ENCODE measurements around the gene HTR6.
"Not testable (repeated sequence)": the region's sequence is repeated elsewhere in the genome, so short reads cannot be mapped to it uniquely, and the experiment has no call there.

HTR6 gene

GRCh38 chr1:19664453-19665185, at the start of gene HTR6:
TSS of gene HTR6 (plus strand) at chr1:19664875. CDS start at chr1:19665754, 879 bp downstream.
- no peak for DNase-seq

GRCh38 chr1:19615438-19615837, 49.2 kb upstream of the HTR6 start:
- DNase-seq, result no peak

- DNase-seq, result no peak
These were observed 48.2 kb upstream of the HTR6 start for GRCh38 chr1:19616489-19616888.

GRCh38 chr1:19617376-19617775, 47.3 kb upstream of the HTR6 start:
- no peak for DNase-seq

- no peak for DNase-seq
These were observed 46.2 kb upstream of the HTR6 start for GRCh38 chr1:19618428-19618827.

- DNase-seq, result no peak
These were observed 44.8 kb upstream of the HTR6 start for GRCh38 chr1:19619697-19620384.

GRCh38 chr1:19620786-19621185, 43.9 kb upstream of the HTR6 start:
- no peak for DNase-seq

- no peak for DNase-seq
These were observed 43.3 kb upstream of the HTR6 start for GRCh38 chr1:19621274-19621950.

- no peak for DNase-seq
These were observed 42.5 kb upstream of the HTR6 start for GRCh38 chr1:19622204-19622603.

- no peak for DNase-seq
These were observed 41.2 kb upstream of the HTR6 start for GRCh38 chr1:19623523-19623922.

- no peak for DNase-seq
These were observed 39.3 kb upstream of the HTR6 start for GRCh38 chr1:19625291-19625937.

GRCh38 chr1:19628879-19629278, 35.8 kb upstream of the HTR6 start:
- DNase-seq, result no peak

- no peak for DNase-seq
These were observed 35.3 kb upstream of the HTR6 start for GRCh38 chr1:19629357-19629756.

- not testable (repeated sequence) for DNase-seq
These were observed 34.5 kb upstream of the HTR6 start for GRCh38 chr1:19630192-19630591.

- no peak for DNase-seq
These were observed 33.8 kb upstream of the HTR6 start for GRCh38 chr1:19630720-19631395.

- DNase-seq, result no peak
These were observed 32.5 kb upstream of the HTR6 start for GRCh38 chr1:19632211-19632610.

- no peak for DNase-seq
These were observed 31.6 kb upstream of the HTR6 start for GRCh38 chr1:19633106-19633505.

GRCh38 chr1:19635064-19635463, 29.6 kb upstream of the HTR6 start:
- not testable (repeated sequence) for DNase-seq

- DNase-seq, result no peak
These were observed 29.0 kb upstream of the HTR6 start for GRCh38 chr1:19635646-19636045.

- no peak for DNase-seq
These were observed 28.6 kb upstream of the HTR6 start for GRCh38 chr1:19636065-19636464.

- not testable (repeated sequence) for DNase-seq
These were observed 27.9 kb upstream of the HTR6 start for GRCh38 chr1:19636749-19637148.

- no peak for DNase-seq
These were observed 27.1 kb upstream of the HTR6 start for GRCh38 chr1:19637606-19638005.

GRCh38 chr1:19639228-19639627, 25.4 kb upstream of the HTR6 start:
- DNase-seq, result not testable (repeated sequence)

Data from NCI-H2227 treated with DMSO at 0.1 percent for 48 hours (cell line).